T-helper 1 cell treated with Interleukin-12 subunit alpha and Interleukin-12 subunit beta and Interleukin-4 antibody, amounts not matched to agents 30 μg/mL and 1 μg/mL, for 36 hours (primary cell): ENCODE results near the gene TWIST2.

Source experiments
- H3K27ac Mint-ChIP-seq: one replicate; pipeline ENCODE4 v1.8.0; 2021; ENCODE audit warnings: mild to moderate bottlenecking, mixed read lengths
- H3K27me3 Mint-ChIP-seq: one replicate; pipeline ENCODE4 v1.8.0; 2021; ENCODE audit warnings: low read depth, mixed read lengths
- H3K36me3 Mint-ChIP-seq: one replicate; pipeline ENCODE4 v1.8.0; 2021; ENCODE audit warnings: low read depth, mixed read lengths
- H3K4me1 Mint-ChIP-seq: one replicate; pipeline ENCODE4 v1.8.0; 2021; ENCODE audit warnings: low read depth, mixed read lengths
- H3K4me3 Mint-ChIP-seq: one replicate; pipeline ENCODE4 v1.8.0; 2021; ENCODE audit warnings: mild to moderate bottlenecking, moderate library complexity, mixed read lengths
- H3K9me3 Mint-ChIP-seq: one replicate; pipeline ENCODE4 v1.8.0; 2021; ENCODE audit warnings: mixed read lengths

The TWIST2 gene

GRCh38 chr2:238881353-238882081, 33.6 kb downstream of the TWIST2 start:
- Mint-ChIP-seq H3K36me3 (no peaks in the 10 kb centered on the region), H3K27me3 (no peaks in the 10 kb centered on the region), H3K9me3 (no peaks in the 10 kb centered on the region), H3K4me1 (no peaks in the 10 kb centered on the region), H3K4me3 (no peak overlapping the region), H3K27ac (no peak overlapping the region)

GRCh38 chr2:238882082-238882755, 34.3 kb downstream of the TWIST2 start:
- H3K4me3 Mint-ChIP-seq = no peak overlapping the region
- no peaks in the 10 kb centered on the region for H3K9me3 Mint-ChIP-seq
- H3K27ac Mint-ChIP-seq = no peak overlapping the region
- no peaks in the 10 kb centered on the region for H3K36me3 Mint-ChIP-seq
- H3K4me1 Mint-ChIP-seq = no peaks in the 10 kb centered on the region
- H3K27me3 Mint-ChIP-seq = no peaks in the 10 kb centered on the region

GRCh38 chr2:238883421-238883901, 35.6 kb downstream of the TWIST2 start:
- H3K27ac Mint-ChIP-seq = no peak overlapping the region
- no peaks in the 10 kb centered on the region for H3K27me3 Mint-ChIP-seq
- no peak overlapping the region for H3K4me3 Mint-ChIP-seq
- no peaks in the 10 kb centered on the region for H3K9me3 Mint-ChIP-seq
- H3K36me3 Mint-ChIP-seq = no peaks in the 10 kb centered on the region
- no peaks in the 10 kb centered on the region for H3K4me1 Mint-ChIP-seq

- Mint-ChIP-seq H3K36me3 (no peaks in the 10 kb centered on the region), H3K4me3 (no peak overlapping the region), H3K27me3 (no peaks in the 10 kb centered on the region), H3K4me1 (no peaks in the 10 kb centered on the region), H3K9me3 (no peaks in the 10 kb centered on the region), H3K27ac (no peak overlapping the region)
These were observed 36.4 kb downstream of the TWIST2 start for GRCh38 chr2:238884122-238884811.

- Mint-ChIP-seq H3K36me3 (no peaks in the 10 kb centered on the region), H3K9me3 (no peaks in the 10 kb centered on the region), H3K27ac (no peak overlapping the region), H3K4me3 (no peak overlapping the region), H3K27me3 (no peaks in the 10 kb centered on the region), H3K4me1 (no peaks in the 10 kb centered on the region)
These were observed 37.0 kb downstream of the TWIST2 start for GRCh38 chr2:238884812-238885408.

- Mint-ChIP-seq H3K9me3 (no peaks in the 10 kb centered on the region), H3K4me3 (no peak overlapping the region), H3K4me1 (no peaks in the 10 kb centered on the region), H3K36me3 (no peaks in the 10 kb centered on the region), H3K27ac (no peak overlapping the region), H3K27me3 (no peaks in the 10 kb centered on the region)
These were observed 38.7 kb downstream of the TWIST2 start for GRCh38 chr2:238886453-238887094.

GRCh38 chr2:238887616-238888015, 39.7 kb downstream of the TWIST2 start:
- Mint-ChIP-seq H3K36me3 (no peaks in the 10 kb centered on the region), H3K4me1 (no peaks in the 10 kb centered on the region), H3K4me3 (no peak overlapping the region), H3K27me3 (no peaks in the 10 kb centered on the region), H3K27ac (no peak overlapping the region), H3K9me3 (no peaks in the 10 kb centered on the region)

GRCh38 chr2:238888781-238889180, 40.9 kb downstream of the TWIST2 start:
- Mint-ChIP-seq H3K4me3 (no peak overlapping the region), H3K36me3 (no peaks in the 10 kb centered on the region), H3K9me3 (no peaks in the 10 kb centered on the region), H3K27ac (no peak overlapping the region), H3K4me1 (no peaks in the 10 kb centered on the region), H3K27me3 (no peaks in the 10 kb centered on the region)

- H3K9me3 Mint-ChIP-seq = no peaks in the 10 kb centered on the region
- H3K4me1 Mint-ChIP-seq = no peaks in the 10 kb centered on the region
- H3K36me3 Mint-ChIP-seq = no peaks in the 10 kb centered on the region
These were observed 42.2 kb downstream of the TWIST2 start for GRCh38 chr2:238890131-238890530.

GRCh38 chr2:238890618-238891456, 43.0 kb downstream of the TWIST2 start:
- Mint-ChIP-seq H3K4me1 (no peaks in the 10 kb centered on the region), H3K27ac (no peak overlapping the region), H3K36me3 (no peaks in the 10 kb centered on the region), H3K4me3 (no peak overlapping the region), H3K27me3 (no peaks in the 10 kb centered on the region), H3K9me3 (no peaks in the 10 kb centered on the region)

More at GRCh38 chr2:238890131-238890530, 42.2 kb downstream of the TWIST2 start:
- no peak overlapping the region for H3K27ac Mint-ChIP-seq
- H3K27me3 Mint-ChIP-seq = no peaks in the 10 kb centered on the region
- no peak overlapping the region for H3K4me3 Mint-ChIP-seq

- H3K9me3 Mint-ChIP-seq = no peaks in the 10 kb centered on the region
- H3K27ac Mint-ChIP-seq = no peak overlapping the region
- H3K36me3 Mint-ChIP-seq = no peaks in the 10 kb centered on the region
- no peak overlapping the region for H3K4me3 Mint-ChIP-seq
- H3K27me3 Mint-ChIP-seq = no peaks in the 10 kb centered on the region
- no peaks in the 10 kb centered on the region for H3K4me1 Mint-ChIP-seq
These were observed 43.7 kb downstream of the TWIST2 start for GRCh38 chr2:238891457-238892203.

- Mint-ChIP-seq H3K27me3 (no peaks in the 10 kb centered on the region), H3K36me3 (no peaks in the 10 kb centered on the region), H3K4me1 (no peaks in the 10 kb centered on the region), H3K27ac (no peak overlapping the region), H3K4me3 (no peak overlapping the region), H3K9me3 (no peaks in the 10 kb centered on the region)
These were observed 44.3 kb downstream of the TWIST2 start for GRCh38 chr2:238892204-238892500.

GRCh38 chr2:238892796-238893195, 44.9 kb downstream of the TWIST2 start:
- Mint-ChIP-seq H3K27me3 (no peaks in the 10 kb centered on the region), H3K36me3 (no peaks in the 10 kb centered on the region), H3K4me1 (no peaks in the 10 kb centered on the region), H3K9me3 (no peaks in the 10 kb centered on the region), H3K4me3 (no peak overlapping the region), H3K27ac (no peak overlapping the region)
